Inflammatory macrophage (primary cell): ENCODE data around the gene HSD17B1.
A peak's percentile ranks its signal among the peaks of the same experiment; 100 is the strongest.
"Not testable (repeated sequence)": the region's sequence is repeated elsewhere in the genome, so short reads cannot be mapped to it uniquely, and the experiment has no call there.

Source experiments
- DNase-seq, 2 donors: peaks; one replicate each; pipeline ENCODE4 v3.0.0-alpha.2; 2020 to 2022
- total RNA-seq, 18 experiments: gene quantifications; one replicate each; lab custom pipeline; 2026; ENCODE audit warnings: mixed read lengths in 6 of 18, inconsistent platforms in 2 of 18; lab: John Stamatoyannopoulos, UW

HSD17B1 gene
- total RNA-seq: 0 to 0.60 (median 0.29) reads per million in 18 experiments

GRCh38 chr17:42552736-42553135, at the start of gene HSD17B1:
Gene HSD17B1 (plus strand): TSS chr17:42552923. CDS start chr17:42552934, 11 bp downstream.
- not testable (repeated sequence) for DNase-seq

GRCh38 chr17:42502926-42503325, 49.8 kb upstream of the HSD17B1 start:
- DNase-seq: no peak

- DNase-seq: no peak
Observed at GRCh38 chr17:42507671-42508070, 45.1 kb upstream of the HSD17B1 start.

GRCh38 chr17:42508426-42509165, 44.1 kb upstream of the HSD17B1 start:
- peak in 1 of 2 donors; percentile 8 for DNase-seq

- no peak for DNase-seq
Observed at GRCh38 chr17:42509409-42509808, 43.3 kb upstream of the HSD17B1 start.

GRCh38 chr17:42509841-42510240, 42.9 kb upstream of the HSD17B1 start:
- peak; percentile 35 to 60 for DNase-seq

- DNase-seq: no peak
Observed at GRCh38 chr17:42512246-42512645, 40.5 kb upstream of the HSD17B1 start.

- DNase-seq: no peak
Observed at GRCh38 chr17:42512733-42513251, 39.9 kb upstream of the HSD17B1 start.

GRCh38 chr17:42513686-42514085, 39.0 kb upstream of the HSD17B1 start:
- no peak for DNase-seq

GRCh38 chr17:42514279-42514678, 38.4 kb upstream of the HSD17B1 start:
- no peak for DNase-seq

GRCh38 chr17:42514867-42515266, 37.9 kb upstream of the HSD17B1 start:
- DNase-seq: no peak

GRCh38 chr17:42517516-42517915, 35.2 kb upstream of the HSD17B1 start:
- DNase-seq: peak; percentile 96 to 97

GRCh38 chr17:42518046-42518754, 34.5 kb upstream of the HSD17B1 start:
- peak; percentile 90 to 94 for DNase-seq

GRCh38 chr17:42518755-42519545, 33.8 kb upstream of the HSD17B1 start:
- DNase-seq: no peak

GRCh38 chr17:42519546-42520491, 32.9 kb upstream of the HSD17B1 start:
- DNase-seq: peak; percentile 54 to 69

- no peak for DNase-seq
Observed at GRCh38 chr17:42520540-42520951, 32.2 kb upstream of the HSD17B1 start.

- no peak for DNase-seq
Observed at GRCh38 chr17:42521036-42521435, 31.7 kb upstream of the HSD17B1 start.

- DNase-seq: no peak
Observed at GRCh38 chr17:42521666-42522262, 31.0 kb upstream of the HSD17B1 start.

GRCh38 chr17:42522263-42522790, 30.4 kb upstream of the HSD17B1 start:
- no peak for DNase-seq

- no peak for DNase-seq
Observed at GRCh38 chr17:42522798-42523278, 29.9 kb upstream of the HSD17B1 start.

GRCh38 chr17:42525221-42525620, 27.5 kb upstream of the HSD17B1 start:
- no peak for DNase-seq
